BE2C (cell line): ENCODE results near the gene RPRML.

ENCODE experiments used
- DNase-seq: peaks from one replicate; pipeline ENCODE4 v3.0.0-alpha.2; 2020
- H3K27me3 ChIP-seq: fragments of 250-450 bp; sonication (Bioruptor Pico); 2 replicates; pipeline ENCODE4 v1.5.1; 2020; ENCODE audit warnings: mild to moderate bottlenecking
- H3K36me3 ChIP-seq: fragments of 250-450 bp; sonication (Bioruptor Pico); 2 replicates; pipeline ENCODE4 v1.5.1; 2020; ENCODE audit warnings: mild to moderate bottlenecking
- H3K4me1 ChIP-seq: fragments of 250-450 bp; sonication (Bioruptor Pico); 2 replicates; pipeline ENCODE4 v1.5.1; 2020
- H3K4me3 ChIP-seq: 2 replicates; pipeline ENCODE4 v1.5.1; 2011; ENCODE audit warnings: low read depth, low read length
- H3K9me3 ChIP-seq: fragments of 250-450 bp; sonication (Bioruptor Pico); 2 replicates; pipeline ENCODE4 v1.5.1; 2020
- CTCF ChIP-seq: IDR thresholded peaks from 2 replicates; pipeline ENCODE4 v1.5.1; 2012; ENCODE audit warnings: mild to moderate bottlenecking, low read depth, low read length

RPRML gene

GRCh38 chr17:46968896-46969295 is 10.2 kb downstream of the RPRML start:
- H3K36me3 ChIP-seq = no peaks in the 10 kb centered on the region
- peaks cover 10% of the 10 kb centered on the region for H3K27me3 ChIP-seq
- H3K4me3 ChIP-seq = no peak overlapping the region
- no peak for TF ChIP-seq CTCF
- no peaks in the 10 kb centered on the region for H3K9me3 ChIP-seq
- no peak for DNase-seq
- H3K4me1 ChIP-seq = no peaks in the 10 kb centered on the region

- Histone ChIP-seq H3K4me1 (no peaks in the 10 kb centered on the region), H3K4me3 (no peak overlapping the region), H3K9me3 (no peaks in the 10 kb centered on the region), H3K27me3 (peaks cover 10% of the 10 kb centered on the region), H3K36me3 (no peaks in the 10 kb centered on the region)
- no peak for TF ChIP-seq CTCF
- DNase-seq = no peak
Observed at GRCh38 chr17:46968224-46968834, 10.7 kb downstream of the RPRML start.

GRCh38 chr17:46964315-46965265 is 14.5 kb downstream of the RPRML start:
- Histone ChIP-seq H3K27me3 (peaks cover 10% of the 10 kb centered on the region), H3K4me1 (no peaks in the 10 kb centered on the region), H3K36me3 (no peaks in the 10 kb centered on the region), H3K9me3 (peaks cover 4% of the 10 kb centered on the region; the same call in 1 of the 2 replicates), H3K4me3 (no peak overlapping the region)
- TF ChIP-seq CTCF = no peak
- DNase-seq = no peak

- Histone ChIP-seq H3K36me3 (no peaks in the 10 kb centered on the region), H3K9me3 (peaks cover 4% of the 10 kb centered on the region; the same call in 1 of the 2 replicates), H3K4me1 (no peaks in the 10 kb centered on the region), H3K4me3 (no peak overlapping the region), H3K27me3 (peaks cover 14% of the 10 kb centered on the region)
- TF ChIP-seq CTCF = no peak
- no peak for DNase-seq
Observed at GRCh38 chr17:46963571-46963970, 15.5 kb downstream of the RPRML start.

- H3K36me3 ChIP-seq = no peaks in the 10 kb centered on the region
- TF ChIP-seq CTCF = no peak
- DNase-seq = no peak
Observed at GRCh38 chr17:46962374-46962790, 16.7 kb downstream of the RPRML start.

More at GRCh38 chr17:46962374-46962790, 16.7 kb downstream of the RPRML start:
- no peak overlapping the region for H3K4me3 ChIP-seq
- H3K9me3 ChIP-seq = peaks cover 4% of the 10 kb centered on the region; the same call in 1 of the 2 replicates
- H3K27me3 ChIP-seq = peaks cover 22% of the 10 kb centered on the region
- H3K4me1 ChIP-seq = no peaks in the 10 kb centered on the region
